Cortex of kidney (tissue), 1 donor: ENCODE data around the gene MXRA7.
A peak's percentile ranks its signal among the peaks of the same experiment; 100 is the strongest.

Source experiments
- DNase-seq: peaks from one replicate; lab custom pipeline; 2025; lab: John Stamatoyannopoulos, UW

Gene MXRA7

GRCh38 chr17:76677406-76677805 lies 33.4 kb downstream of the MXRA7 start:
- DNase-seq, result no peak

DNA sequence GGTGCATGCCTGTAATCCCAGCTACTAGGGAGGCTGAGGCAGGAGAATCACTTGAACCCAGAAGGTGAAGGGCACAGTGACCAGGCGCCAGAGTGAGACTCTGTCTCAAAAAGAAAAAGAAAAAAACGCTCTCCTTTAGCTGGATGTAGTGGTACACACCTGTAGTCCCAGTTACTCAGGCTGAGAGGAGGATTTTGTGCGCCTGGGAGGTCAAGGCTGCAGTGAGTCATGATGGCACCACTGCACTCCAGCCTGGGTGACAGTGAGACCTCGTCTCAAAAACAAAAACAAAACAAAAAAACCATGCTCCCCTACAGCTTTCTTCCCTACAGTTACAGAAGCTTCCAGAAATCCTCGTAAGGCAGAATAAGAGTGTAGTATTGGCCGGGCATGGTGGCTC lies 34.1 kb downstream of the MXRA7 start:
- DNase-seq, result no peak

DNA sequence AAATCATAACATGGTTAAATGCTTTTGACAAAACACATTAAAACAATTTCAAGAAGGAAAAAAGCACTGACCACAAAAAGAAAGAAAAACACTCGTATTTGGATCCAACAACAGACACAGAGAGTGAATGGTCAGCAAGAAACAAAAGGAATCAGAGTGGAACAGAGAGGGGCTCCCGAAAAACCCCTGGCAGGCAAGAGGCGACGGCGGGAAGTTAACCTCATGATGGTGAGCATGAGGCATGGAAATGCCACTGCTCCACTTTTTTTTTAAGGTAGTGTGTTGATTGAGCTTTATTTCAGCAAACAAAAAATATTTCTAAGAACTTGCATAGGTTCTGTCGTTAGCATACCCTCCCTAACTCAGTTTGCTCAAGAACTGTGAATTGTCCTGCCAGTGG lies 35.1 kb downstream of the MXRA7 start:
- no peak for DNase-seq

- no peak for DNase-seq
Observed at GRCh38 chr17:76674600-76674999, 36.2 kb downstream of the MXRA7 start.

- no peak for DNase-seq
Observed at GRCh38 chr17:76673729-76674128, 37.0 kb downstream of the MXRA7 start.

GRCh38 chr17:76672892-76673291 lies 37.9 kb downstream of the MXRA7 start:
- no peak for DNase-seq

GRCh38 chr17:76672270-76672851 lies 38.4 kb downstream of the MXRA7 start:
- no peak for DNase-seq

GRCh38 chr17:76671912-76672262 lies 38.9 kb downstream of the MXRA7 start:
- DNase-seq, result no peak

DNA sequence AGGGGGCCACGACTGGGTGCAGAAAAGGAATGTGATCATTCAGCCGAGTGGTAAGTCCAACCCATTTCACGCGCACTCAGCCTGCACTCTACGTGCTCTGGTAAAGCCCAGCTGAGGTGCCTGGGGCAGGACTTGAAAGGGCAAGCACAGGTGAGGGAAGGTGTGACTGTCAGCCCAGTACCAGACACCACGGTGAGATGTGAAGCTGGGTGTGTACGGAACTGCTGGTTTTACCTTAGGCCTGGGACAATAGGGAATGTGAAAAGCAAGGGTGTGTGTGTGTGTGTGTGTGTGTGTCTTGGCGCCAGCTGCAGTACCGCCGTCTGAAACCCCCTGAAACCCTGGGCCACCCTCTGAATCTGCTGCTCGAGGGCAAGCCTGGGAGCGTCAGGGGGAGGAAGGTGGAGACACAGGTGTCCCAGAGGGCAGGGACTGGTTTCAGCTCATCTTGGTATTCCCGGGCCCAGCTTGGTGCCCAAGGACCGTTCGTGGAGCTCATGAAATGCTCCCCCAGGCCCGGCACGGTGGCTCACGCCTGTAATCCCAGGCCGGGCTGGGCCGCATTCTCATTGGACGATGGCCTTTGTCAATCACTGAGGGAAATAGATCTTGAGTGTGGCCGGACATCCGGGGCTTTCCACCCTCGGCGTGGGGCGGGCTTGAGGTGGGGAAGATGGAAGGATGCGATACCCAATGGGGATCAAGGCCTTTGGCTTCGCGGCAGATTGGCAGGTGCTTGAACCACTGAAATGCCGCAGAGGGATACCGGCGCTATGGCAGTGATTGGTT lies 39.4 kb downstream of the MXRA7 start:
- DNase-seq, result peak; percentile 59

DNA sequence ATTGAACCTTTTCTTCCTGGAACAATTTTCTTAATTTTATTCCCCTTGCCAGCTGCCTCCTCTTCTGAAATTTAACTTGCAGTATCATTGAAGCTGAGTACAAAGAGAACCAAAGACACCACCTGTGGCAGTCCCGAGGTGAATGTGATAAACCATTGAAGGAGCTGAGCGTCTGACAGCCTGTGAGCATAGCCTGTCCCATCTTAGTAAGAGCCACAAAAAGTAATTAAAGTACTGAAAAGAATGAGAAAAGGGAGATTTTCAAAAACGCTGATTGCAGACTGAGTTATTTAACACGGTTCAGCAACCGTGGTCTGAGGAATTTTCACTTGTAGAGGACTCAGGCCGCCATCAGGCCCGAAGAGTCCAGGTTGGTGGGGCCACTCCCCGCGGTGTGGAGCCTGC lies 40.0 kb downstream of the MXRA7 start:
- DNase-seq, result no peak

- DNase-seq, result no peak
Observed at GRCh38 chr17:76670020-76670717, 40.6 kb downstream of the MXRA7 start.

DNA sequence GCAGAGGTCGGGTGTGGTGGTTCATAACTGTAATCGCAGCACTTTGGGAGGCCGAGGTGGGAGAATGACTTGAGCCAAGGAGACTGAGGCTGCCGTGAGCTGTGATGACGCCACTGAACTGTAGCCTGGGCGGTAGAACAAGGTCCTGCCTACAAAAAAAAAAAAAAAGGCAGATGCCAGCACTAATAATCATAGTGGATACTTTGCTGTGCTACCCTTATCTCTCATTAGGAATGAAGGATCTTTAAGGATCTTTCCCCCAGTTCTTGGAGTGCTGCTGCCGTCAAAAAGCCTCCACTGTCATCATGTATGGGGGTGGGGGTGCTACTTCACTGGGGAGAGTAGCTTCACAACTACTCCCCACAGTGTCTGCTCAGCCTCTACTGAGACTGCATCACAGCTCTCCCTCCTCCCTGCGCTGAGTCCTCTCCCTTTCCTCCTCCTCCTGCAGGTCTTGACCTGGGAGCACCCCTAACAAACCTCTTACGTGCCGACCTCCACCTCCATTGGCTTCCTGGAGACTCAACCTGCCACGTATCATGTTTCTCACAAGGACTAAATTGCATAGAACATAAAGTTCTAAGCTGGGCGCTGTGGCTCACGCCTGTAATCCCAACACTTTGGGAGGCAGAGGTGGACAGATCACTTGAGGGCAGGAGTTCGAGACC lies 42.8 kb downstream of the MXRA7 start:
- DNase-seq, result no peak

GRCh38 chr17:76667491-76667755 lies 43.3 kb downstream of the MXRA7 start:
- DNase-seq, result no peak

DNA sequence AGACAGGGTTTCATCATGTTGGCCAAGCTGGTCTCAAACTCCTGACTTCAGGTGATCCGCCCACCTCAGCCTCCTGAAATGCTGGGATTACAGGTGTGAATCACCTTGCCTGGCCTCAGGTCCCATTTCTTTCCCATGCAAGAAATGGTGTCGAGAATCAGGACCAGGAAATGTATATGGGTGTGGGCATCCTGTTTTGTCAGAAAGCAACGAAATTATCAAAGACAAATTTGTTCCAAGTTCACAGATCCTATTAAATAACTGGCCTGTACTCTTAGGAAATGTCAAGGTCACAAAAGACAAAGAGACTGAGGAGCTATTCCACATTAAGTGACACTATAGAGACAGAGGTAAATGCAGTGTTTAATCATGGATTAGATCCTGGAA lies 50.1 kb downstream of the MXRA7 start:
- DNase-seq, result no peak

GRCh38 chr17:76659928-76660655 lies 50.7 kb downstream of the MXRA7 start:
- DNase-seq, result no peak

DNA sequence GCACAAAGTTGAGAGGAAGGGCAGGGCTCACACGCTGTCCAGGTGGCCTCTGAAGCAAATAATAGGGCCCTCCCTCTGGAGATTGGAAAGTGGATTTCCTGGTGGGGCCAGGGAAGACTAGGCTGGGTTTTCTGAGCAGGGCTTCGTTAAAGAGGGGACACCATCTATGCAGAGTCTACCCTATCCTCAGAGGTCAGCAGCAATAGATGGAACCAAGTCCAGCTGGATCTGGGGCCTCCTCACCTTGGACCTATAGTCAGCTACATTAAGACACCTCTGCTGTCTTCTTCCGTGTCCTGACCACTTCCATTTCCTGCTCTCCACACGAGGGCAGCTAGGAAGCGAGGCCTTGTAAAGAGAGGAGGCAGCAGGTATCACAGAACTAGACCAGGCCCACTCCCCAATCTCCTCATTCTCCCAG lies 52.5 kb downstream of the MXRA7 start:
- no peak for DNase-seq

DNA sequence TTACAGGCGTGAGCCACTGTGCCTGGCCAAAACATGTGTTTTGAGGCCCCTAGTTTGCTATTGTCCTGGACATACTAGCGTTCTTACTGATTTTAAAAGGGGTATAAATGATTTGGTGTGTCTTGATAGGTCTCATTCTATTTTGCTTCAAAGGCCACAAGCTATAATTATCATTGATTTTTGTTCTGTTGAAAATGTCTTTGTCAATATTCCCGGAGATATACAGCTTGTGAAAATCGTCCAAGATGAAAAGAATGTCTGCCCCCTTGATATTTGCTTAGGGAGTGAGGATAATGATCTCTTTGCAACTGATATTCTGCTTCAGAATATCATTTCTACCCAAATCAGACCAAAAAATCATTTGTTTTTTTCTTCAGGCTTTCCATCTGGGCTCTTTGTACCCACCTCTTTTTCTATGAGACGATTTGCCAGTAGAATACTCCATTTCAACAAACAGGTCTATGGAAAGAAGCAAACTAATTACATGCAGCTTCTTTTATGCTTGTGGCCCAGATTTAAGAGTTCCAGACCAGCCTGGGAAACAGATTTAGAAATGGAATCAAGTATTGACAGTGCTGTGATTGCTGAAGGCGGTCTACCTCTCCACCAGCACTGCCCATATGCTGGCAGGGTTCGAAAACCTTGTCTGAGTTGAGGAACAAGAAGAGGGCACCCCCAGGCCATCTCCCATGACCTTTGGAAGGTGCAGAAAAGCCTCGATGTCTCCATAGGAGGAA lies 53.1 kb downstream of the MXRA7 start:
- DNase-seq, result no peak

DNA sequence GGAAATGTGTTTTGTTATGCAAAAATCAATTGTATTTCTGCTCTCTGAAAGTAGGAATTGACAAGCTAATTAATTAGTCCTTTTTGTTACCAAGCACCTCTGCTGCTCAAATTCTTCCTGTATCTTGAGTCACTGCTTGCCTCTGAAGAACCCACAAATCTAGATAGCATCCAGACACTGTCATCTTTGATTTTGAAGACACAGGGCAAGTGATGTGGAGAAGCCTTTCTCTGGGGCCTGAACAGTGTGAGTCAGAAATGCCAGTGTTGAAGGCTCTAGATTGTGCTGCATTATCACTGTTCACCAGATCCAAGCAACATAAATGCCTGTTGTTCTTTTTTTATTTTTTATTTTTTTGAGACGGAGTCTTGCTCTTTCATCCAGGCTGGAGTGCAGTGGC lies 56.4 kb downstream of the MXRA7 start:
- DNase-seq, result no peak

GRCh38 chr17:76650504-76650903 lies 60.3 kb downstream of the MXRA7 start:
- no peak for DNase-seq

DNA sequence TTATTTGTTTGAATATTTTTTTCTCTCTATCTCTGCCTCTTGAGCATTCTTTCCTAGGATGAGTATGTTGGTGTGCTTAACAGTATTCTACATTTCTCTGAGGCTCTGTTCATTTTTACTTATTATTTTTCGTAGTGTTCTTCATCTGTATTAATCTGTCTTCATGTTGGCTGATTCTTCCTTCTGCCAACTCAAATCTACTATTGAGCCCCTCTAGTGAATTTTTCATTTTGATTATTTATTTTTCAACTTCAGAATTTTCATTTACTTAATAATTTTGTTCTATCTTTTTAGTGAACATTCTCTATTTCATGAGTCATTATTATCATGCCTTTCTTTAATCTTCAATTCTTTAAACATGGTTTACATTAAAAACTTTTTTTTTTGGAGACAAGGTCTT lies 64.1 kb downstream of the MXRA7 start:
- no peak for DNase-seq

DNA sequence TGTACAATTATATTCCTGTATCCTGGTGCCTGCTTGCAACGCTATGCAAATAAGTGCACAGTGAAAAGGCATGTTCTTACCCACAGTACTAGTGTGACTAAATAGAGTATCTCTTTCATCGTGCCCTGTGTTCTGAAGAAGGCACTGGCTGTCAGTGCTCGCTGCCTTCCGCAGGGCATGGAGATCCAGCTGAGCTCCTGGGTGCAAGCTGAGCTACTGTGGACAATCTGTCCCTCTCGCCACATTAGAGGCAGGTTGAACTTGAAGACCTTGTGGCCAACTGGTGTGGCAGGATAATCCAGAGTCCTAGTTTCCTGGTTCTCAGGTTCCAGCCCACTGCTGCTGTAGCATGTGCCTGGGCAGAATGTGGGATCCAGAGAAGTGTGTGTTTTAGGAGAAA lies 65.3 kb downstream of the MXRA7 start:
- no peak for DNase-seq

DNA sequence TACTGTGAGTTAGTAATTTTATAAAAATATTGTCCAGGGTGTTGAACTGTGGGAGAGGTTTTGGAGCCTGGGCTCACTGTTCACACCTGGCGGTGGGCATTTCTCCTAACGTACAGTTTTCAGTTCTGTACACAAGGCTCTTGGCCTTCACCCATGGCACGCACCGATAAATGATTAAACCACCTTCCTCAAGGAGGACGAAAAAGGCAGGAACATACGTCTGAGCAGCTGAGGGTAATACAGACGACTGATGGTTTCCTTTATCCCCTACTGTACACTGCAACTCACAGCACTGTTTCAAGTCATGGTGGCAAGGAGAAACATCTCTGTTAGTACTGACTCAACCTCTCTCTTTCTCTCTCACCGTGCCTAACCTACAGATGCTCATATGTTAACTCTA lies 65.8 kb downstream of the MXRA7 start:
- DNase-seq, result no peak
